ENCODE data around the gene GCK. TPM values are rescaled to one million over a fixed set of nuclear protein-coding genes. Genes with fewer than 3 reads are reported as not detected.

Gene GCK
- total and polyA plus RNA-seq, 2 of the 13 experiments (the other 11 are each of a cell fraction or from before 2014, with no cell fraction given), result not detected

DNA sequence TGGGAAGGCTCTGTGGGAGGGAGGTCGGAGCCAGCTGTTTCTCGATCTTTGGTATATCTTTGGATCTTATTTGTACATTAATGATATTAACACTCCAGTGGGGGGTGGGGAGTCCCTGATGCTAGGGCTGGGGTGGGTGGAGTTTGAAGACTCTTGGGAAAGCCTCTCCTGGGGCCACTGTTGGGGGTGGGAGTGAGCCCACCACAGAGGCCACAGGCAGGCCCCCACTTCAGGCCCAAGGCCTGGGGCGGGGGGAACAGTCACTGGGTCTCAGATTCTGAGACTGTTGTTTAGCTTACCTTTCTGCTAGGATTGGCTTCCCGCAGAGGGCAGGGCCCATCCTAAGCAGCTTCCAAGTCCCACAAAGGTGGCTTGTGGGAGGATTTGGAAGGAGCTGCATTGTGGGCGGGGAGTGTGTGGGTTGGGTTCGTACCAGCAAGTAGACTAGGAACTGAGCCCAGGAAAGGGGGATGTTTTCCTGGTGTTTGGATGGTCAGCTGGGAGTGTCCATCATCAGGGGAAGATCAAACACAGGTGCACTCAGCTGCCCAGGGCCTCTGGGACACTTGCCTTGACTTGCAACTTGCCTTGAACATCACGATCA, 23.4 kb upstream of the GCK start:
- no peaks in the 10 kb centered on the region for H3K79me2 ChIP-seq (ENCODE audit: insufficient read depth, low read length)
- H3K4me1 ChIP-seq (ENCODE audit: insufficient read depth, low read length), result peaks cover 7% of the 10 kb centered on the region
- H2AFZ ChIP-seq (ENCODE audit: low read length), result no peak overlapping the region
- no peak overlapping the region for H3K27ac ChIP-seq (ENCODE audit: extremely low read length, insufficient read depth, low read length)
- H3K27me3 ChIP-seq (ENCODE audit: control insufficient read depth in 1 of 2, insufficient read depth in 2 of 2, low read length in 2 of 2), result peaks cover 1 to 2% of the 10 kb centered on the region in 2 experiments; a peak in 1 of 5 replicates
- in situ Hi-C loops (cut with HindIII; ENCODE audit: extremely low pct_ligation_motif_present, low pct_unique_long_range_greater_than_20kb), result no loop called here
- DNase-seq (ENCODE audit: low spot score) (no peak), ATAC-seq (no peak), FAIRE-seq (no peak)
- 96% methylated on average over 7 of the region's 7 CpGs for WGBS (ENCODE audit: low lambda C conversion rate)
- H3K9ac ChIP-seq (ENCODE audit: insufficient read depth, low read depth, low read length), result no peak overlapping the region
- no peaks in the 10 kb centered on the region for H4K20me1 ChIP-seq (ENCODE audit: insufficient read depth, low read length)
- intact Hi-C loops (cut with micrococcal nuclease; ENCODE audit: unreplicated experiment), result no loop called here
- H3K4me3 ChIP-seq (replicated peaks in 1 of 3; ENCODE audit: insufficient read depth in 1 of 3, low read depth in 2 of 3, low read length in 3 of 3), result no peak overlapping the region
- ChIA-PET POLR2A (interaction anchor here (1.2 kb wide), 1 partner anchor 81 kb away, joined by 4 read pairs; no protein-coding TSS in a partner anchor), CTCF (ENCODE audit: low intra/inter-chr PET ratio, low total read pairs) (no interaction called here)
- no peak overlapping the region for H3K4me2 ChIP-seq (ENCODE audit: low read depth, low read length)
- BruUV-seq (replicated peaks), result no TSS peak
- no peaks in the 10 kb centered on the region for H3K9me3 ChIP-seq (ENCODE audit: low read length)
- H3K36me3 ChIP-seq (replicated peaks in 1 of 2; ENCODE audit: control insufficient read depth in 1 of 2, insufficient read depth in 2 of 2, low read length in 2 of 2), result peaks cover 18 to 46% of the 10 kb centered on the region in 2 experiments
- TF ChIP-seq, protein P1, sequence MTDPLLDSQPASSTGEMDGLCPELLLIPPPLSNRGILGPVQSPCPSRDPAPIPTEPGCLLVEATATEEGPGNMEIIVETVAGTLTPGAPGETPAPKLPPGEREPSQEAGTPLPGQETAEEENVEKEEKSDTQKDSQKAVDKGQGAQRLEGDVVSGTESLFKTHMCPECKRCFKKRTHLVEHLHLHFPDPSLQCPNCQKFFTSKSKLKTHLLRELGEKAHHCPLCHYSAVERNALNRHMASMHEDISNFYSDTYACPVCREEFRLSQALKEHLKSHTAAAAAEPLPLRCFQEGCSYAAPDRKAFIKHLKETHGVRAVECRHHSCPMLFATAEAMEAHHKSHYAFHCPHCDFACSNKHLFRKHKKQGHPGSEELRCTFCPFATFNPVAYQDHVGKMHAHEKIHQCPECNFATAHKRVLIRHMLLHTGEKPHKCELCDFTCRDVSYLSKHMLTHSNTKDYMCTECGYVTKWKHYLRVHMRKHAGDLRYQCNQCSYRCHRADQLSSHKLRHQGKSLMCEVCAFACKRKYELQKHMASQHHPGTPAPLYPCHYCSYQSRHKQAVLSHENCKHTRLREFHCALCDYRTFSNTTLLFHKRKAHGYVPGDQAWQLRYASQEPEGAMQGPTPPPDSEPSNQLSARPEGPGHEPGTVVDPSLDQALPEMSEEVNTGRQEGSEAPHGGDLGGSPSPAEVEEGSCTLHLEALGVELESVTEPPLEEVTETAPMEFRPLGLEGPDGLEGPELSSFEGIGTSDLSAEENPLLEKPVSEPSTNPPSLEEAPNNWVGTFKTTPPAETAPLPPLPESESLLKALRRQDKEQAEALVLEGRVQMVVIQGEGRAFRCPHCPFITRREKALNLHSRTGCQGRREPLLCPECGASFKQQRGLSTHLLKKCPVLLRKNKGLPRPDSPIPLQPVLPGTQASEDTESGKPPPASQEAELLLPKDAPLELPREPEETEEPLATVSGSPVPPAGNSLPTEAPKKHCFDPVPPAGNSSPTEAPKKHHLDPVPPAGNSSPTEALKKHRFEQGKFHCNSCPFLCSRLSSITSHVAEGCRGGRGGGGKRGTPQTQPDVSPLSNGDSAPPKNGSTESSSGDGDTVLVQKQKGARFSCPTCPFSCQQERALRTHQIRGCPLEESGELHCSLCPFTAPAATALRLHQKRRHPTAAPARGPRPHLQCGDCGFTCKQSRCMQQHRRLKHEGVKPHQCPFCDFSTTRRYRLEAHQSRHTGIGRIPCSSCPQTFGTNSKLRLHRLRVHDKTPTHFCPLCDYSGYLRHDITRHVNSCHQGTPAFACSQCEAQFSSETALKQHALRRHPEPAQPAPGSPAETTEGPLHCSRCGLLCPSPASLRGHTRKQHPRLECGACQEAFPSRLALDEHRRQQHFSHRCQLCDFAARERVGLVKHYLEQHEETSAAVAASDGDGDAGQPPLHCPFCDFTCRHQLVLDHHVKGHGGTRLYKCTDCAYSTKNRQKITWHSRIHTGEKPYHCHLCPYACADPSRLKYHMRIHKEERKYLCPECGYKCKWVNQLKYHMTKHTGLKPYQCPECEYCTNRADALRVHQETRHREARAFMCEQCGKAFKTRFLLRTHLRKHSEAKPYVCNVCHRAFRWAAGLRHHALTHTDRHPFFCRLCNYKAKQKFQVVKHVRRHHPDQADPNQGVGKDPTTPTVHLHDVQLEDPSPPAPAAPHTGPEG (CRISPR knock-in tag; IDR thresholded peaks at IDR 0.05), result no peak
- TF ChIP-seq MTA1 (CRISPR knock-in tag; IDR thresholded peaks at IDR 0.05; ENCODE audit: borderline replicate concordance) (no peak), ZNF878 (CRISPR knock-in tag; IDR thresholded peaks at IDR 0.05) (no peak), ZNF883 (CRISPR knock-in tag; IDR thresholded peaks at IDR 0.05; ENCODE audit: not compliant biosample characterization) (no peak), WIZ (CRISPR knock-in tag; IDR thresholded peaks at IDR 0.05) (no peak), BRCA1 (CRISPR knock-in tag; IDR thresholded peaks at IDR 0.05) (no peak), FUBP1 (CRISPR knock-in tag; IDR thresholded peaks at IDR 0.05; ENCODE audit: borderline replicate concordance) (no peak), XRCC5 (optimal IDR thresholded peaks at IDR 0.05; ENCODE audit: low read length) (no peak)
- TF ChIP-seq, protein P2, sequence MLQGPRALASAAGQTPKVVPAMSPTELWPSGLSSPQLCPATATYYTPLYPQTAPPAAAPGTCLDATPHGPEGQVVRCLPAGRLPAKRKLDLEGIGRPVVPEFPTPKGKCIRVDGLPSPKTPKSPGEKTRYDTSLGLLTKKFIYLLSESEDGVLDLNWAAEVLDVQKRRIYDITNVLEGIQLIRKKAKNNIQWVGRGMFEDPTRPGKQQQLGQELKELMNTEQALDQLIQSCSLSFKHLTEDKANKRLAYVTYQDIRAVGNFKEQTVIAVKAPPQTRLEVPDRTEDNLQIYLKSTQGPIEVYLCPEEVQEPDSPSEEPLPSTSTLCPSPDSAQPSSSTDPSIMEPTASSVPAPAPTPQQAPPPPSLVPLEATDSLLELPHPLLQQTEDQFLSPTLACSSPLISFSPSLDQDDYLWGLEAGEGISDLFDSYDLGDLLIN (CRISPR knock-in tag; IDR thresholded peaks at IDR 0.05; ENCODE audit: borderline replicate concordance), result no peak
- TF ChIP-seq, protein P3, sequence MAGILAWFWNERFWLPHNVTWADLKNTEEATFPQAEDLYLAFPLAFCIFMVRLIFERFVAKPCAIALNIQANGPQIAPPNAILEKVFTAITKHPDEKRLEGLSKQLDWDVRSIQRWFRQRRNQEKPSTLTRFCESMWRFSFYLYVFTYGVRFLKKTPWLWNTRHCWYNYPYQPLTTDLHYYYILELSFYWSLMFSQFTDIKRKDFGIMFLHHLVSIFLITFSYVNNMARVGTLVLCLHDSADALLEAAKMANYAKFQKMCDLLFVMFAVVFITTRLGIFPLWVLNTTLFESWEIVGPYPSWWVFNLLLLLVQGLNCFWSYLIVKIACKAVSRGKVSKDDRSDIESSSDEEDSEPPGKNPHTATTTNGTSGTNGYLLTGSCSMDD (CRISPR knock-in tag; IDR thresholded peaks at IDR 0.05), result no peak
- TF ChIP-seq, protein P4, sequence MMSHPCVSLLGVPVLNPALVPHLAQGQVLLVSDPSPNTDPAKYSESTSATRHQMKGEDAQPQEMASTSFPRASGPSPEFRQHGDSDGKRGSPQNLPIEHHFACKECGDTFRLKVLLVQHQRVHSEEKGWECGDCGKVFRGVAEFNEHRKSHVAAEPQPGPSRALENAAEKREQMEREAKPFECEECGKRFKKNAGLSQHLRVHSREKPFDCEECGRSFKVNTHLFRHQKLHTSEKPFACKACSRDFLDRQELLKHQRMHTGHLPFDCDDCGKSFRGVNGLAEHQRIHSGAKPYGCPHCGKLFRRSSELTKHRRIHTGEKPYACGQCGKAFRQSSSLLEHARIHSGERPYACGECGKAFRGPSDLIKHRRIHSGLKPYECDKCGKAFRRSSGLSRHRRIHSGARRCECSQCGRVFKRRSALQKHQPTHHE (CRISPR knock-in tag; IDR thresholded peaks at IDR 0.05; ENCODE audit: borderline replicate concordance), result no peak

Data from HepG2 (cell line).